ENCODE results near the gene NHS. TPM values are rescaled to one million over a fixed set of nuclear protein-coding genes. Genes with fewer than 3 reads are reported as not detected.

The NHS gene
- total and polyA plus RNA-seq, 2 of the 13 experiments (the other 11 are each of a cell fraction or from before 2014, with no cell fraction given): 0.02 TPM; not detected in 1

DNA sequence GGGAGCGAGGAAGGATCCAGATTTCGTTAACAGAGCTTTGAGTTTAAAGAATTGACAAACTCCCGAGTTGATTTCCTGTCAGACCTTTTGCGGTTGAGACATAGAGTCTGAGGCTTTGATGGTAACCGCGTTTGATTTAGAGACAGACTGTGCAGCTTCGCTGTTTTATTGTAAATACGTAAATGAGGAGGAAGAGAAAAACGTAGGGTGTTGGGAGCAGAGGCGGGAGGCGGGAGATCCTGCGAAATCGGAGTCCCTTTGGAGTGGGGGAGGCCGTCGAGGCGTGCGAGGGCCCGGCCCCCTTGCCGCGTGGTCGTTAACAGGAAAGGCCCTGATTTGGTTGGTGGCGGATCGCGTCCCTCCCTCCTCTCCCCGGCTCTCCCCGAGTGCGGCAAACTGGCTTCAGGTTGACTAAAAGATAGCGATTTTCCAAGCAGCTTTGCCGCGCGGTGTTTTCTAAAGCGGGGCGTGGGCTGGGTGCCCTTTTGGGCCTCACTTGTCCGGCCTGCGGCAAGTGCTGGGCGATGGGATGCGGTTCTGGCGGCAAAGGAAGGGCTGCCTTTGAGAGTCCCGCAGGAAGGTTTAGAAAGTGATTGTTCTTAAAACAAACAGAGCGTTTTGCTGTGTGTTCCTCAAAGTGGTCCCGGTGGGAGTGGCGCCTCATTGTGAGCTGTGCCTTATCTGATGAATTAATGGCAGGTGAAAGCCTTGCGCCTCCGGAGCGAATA is 363.1 kb downstream of the NHS start (continued):
- no peak for TF ChIP-seq SOX13 (IDR thresholded peaks at IDR 0.05)
- TF ChIP-seq SOX13 (CRISPR knock-in tag; conservative IDR thresholded peaks at IDR 0.05 in 1 of 2, IDR thresholded peaks at IDR 0.05 in 1 of 2): peak in 1 of 2 experiments; percentile 58; a peak in 2 of 4 replicates

DNA sequence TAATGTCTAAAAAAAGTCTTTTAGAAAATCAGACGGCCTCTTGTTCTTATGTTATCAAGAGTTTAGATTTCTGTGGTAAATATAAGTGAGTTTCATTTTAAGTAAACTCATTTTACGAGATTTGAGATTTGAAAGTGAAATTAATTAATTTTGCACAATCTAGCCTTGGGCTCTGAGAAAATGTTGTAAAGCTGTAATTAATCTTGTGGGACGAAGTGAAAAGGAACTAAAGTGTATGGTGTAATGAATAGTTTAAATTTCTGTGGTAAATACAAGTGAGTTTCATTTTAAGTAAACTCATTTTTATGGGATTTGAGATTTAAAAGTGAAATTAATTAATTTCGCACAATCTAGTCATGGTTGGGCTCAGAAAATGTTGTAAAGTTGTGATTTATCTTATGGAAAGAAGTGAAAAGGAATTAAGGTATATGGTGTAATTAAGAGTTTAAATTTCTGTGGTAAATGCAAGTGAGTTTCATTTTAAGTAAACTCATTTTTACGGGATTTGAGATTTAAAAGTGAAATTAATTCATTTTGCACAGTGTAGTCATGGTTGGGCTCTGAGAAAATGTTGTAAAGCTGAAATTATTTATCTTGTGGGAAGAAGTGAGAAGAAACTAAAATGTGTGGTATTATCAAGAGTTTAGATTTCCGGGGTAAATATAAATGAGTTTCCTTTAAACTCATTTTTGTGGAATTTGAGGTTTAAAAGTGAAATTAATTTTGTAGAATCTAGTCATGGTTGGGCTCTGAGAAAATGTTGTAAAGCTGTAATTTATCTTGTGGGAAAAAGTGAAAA is 363.9 kb downstream of the NHS start:
- Histone ChIP-seq H3K79me2 (ENCODE audit: insufficient read depth, low read length) (peaks cover 66% of the 10 kb centered on the region), H3K4me2 (ENCODE audit: low read depth, low read length) (peak overlapping the region; percentile 73), H4K20me1 (ENCODE audit: insufficient read depth, low read length) (peaks cover 5% of the 10 kb centered on the region; the same call in 1 of the 2 replicates), H3K9me3 (ENCODE audit: low read length) (no peaks in the 10 kb centered on the region), H3K36me3 (replicated peaks in 1 of 2; ENCODE audit: control insufficient read depth in 1 of 2, insufficient read depth in 2 of 2, low read length in 2 of 2) (no peaks in the 10 kb centered on the region), H2AFZ (ENCODE audit: low read length) (no peak overlapping the region), H3K4me3 (replicated peaks in 1 of 3; ENCODE audit: insufficient read depth in 1 of 3, low read depth in 2 of 3, low read length in 3 of 3) (peak overlapping the region; percentile 79 to 82 (median 81)), H3K4me1 (ENCODE audit: insufficient read depth, low read length) (peaks cover 54% of the 10 kb centered on the region), H3K27ac (ENCODE audit: extremely low read length, insufficient read depth, low read length) (peak overlapping the region; percentile 94), H3K27me3 (ENCODE audit: control insufficient read depth in 1 of 2, insufficient read depth in 2 of 2, low read length in 2 of 2) (no peaks in the 10 kb centered on the region), H3K9ac (ENCODE audit: insufficient read depth, low read depth, low read length) (peak overlapping the region; percentile 90)
- ChIA-PET POLR2A (interaction anchor here (2.2 kb wide), 1 partner anchor 32 kb away, joined by 10 read pairs; no protein-coding TSS in a partner anchor), CTCF (ENCODE audit: low intra/inter-chr PET ratio, low total read pairs) (no interaction called here)
- 4% methylated on average over 6 of the region's 6 CpGs for WGBS (ENCODE audit: low lambda C conversion rate)
- BruUV-seq (replicated peaks): no TSS peak
- DNase-seq (ENCODE audit: low spot score): no peak
- in situ Hi-C loops (cut with HindIII; ENCODE audit: extremely low pct_ligation_motif_present, low pct_unique_long_range_greater_than_20kb) (no loop called here), intact Hi-C loops (cut with micrococcal nuclease; ENCODE audit: unreplicated experiment) (no loop called here)
- peak; percentile 40 for FAIRE-seq
- no peak for ATAC-seq
- TF ChIP-seq ZNF253 (CRISPR knock-in tag; IDR thresholded peaks at IDR 0.05; ENCODE audit: borderline replicate concordance) (no peak), ZFP1 (CRISPR knock-in tag; IDR thresholded peaks at IDR 0.05) (no peak), ZNF816 (CRISPR knock-in tag; IDR thresholded peaks at IDR 0.05; ENCODE audit: borderline replicate concordance) (no peak), ZNF33A (CRISPR knock-in tag; IDR thresholded peaks at IDR 0.05; ENCODE audit: borderline replicate concordance) (no peak), ZNF143 (CRISPR knock-in tag; IDR thresholded peaks at IDR 0.05) (no peak)
- TF ChIP-seq, protein P1, sequence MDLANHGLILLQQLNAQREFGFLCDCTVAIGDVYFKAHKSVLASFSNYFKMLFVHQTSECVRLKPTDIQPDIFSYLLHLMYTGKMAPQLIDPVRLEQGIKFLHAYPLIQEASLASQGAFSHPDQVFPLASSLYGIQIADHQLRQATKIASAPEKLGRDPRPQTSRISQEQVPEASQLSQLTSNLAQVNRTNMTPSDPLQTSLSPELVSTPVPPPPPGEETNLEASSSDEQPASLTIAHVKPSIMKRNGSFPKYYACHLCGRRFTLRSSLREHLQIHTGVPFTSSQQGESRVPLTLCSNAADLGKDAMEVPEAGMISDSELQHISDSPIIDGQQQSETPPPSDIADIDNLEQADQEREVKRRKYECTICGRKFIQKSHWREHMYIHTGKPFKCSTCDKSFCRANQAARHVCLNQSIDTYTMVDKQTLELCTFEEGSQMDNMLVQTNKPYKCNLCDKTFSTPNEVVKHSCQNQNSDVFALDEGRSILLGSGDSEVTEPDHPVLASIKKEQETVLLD (CRISPR knock-in tag; IDR thresholded peaks at IDR 0.05; ENCODE audit: low read depth): no peak
